Smooth muscle cell of the brain vasculature (primary cell): ENCODE measurements around the gene ENOX2.

Source experiments
- DNase-seq: peaks from one replicate; pipeline ENCODE4 v3.0.0-alpha.2; 2012; ENCODE audit warnings: low read depth, low spot score

ENOX2 gene

GRCh38 chrX:130885508-130885907 is 17.5 kb downstream of the ENOX2 start:
- DNase-seq, result no peak

- no peak for DNase-seq
These were observed 18.4 kb downstream of the ENOX2 start for GRCh38 chrX:130884627-130885026.

GRCh38 chrX:130879869-130880268 is 23.1 kb downstream of the ENOX2 start:
- no peak for DNase-seq

- DNase-seq, result no peak
These were observed 24.4 kb downstream of the ENOX2 start for GRCh38 chrX:130878350-130879341.

GRCh38 chrX:130877892-130878341 is 25.1 kb downstream of the ENOX2 start:
- no peak for DNase-seq

GRCh38 chrX:130876226-130876625 is 26.8 kb downstream of the ENOX2 start:
- DNase-seq, result no peak

GRCh38 chrX:130874751-130875150 is 28.3 kb downstream of the ENOX2 start:
- no peak for DNase-seq

GRCh38 chrX:130869239-130869638 is 33.8 kb downstream of the ENOX2 start:
- DNase-seq, result no peak

GRCh38 chrX:130861462-130861861 is 41.5 kb downstream of the ENOX2 start:
- DNase-seq, result no peak

- DNase-seq, result no peak
These were observed 45.8 kb downstream of the ENOX2 start for GRCh38 chrX:130857207-130857606.

GRCh38 chrX:130851569-130851968 is 51.4 kb downstream of the ENOX2 start:
- no peak for DNase-seq

- no peak for DNase-seq
These were observed 54.2 kb downstream of the ENOX2 start for GRCh38 chrX:130848763-130849162.

GRCh38 chrX:130846746-130847145 is 56.3 kb downstream of the ENOX2 start:
- no peak for DNase-seq

- DNase-seq, result no peak
These were observed 61.2 kb downstream of the ENOX2 start for GRCh38 chrX:130841776-130842175.

GRCh38 chrX:130840345-130840744 is 62.7 kb downstream of the ENOX2 start:
- DNase-seq, result no peak

GRCh38 chrX:130836447-130836846 is 66.6 kb downstream of the ENOX2 start:
- no peak for DNase-seq

GRCh38 chrX:130834830-130835229 is 68.2 kb downstream of the ENOX2 start:
- DNase-seq, result no peak

- no peak for DNase-seq
These were observed 68.9 kb downstream of the ENOX2 start for GRCh38 chrX:130834149-130834548.

- DNase-seq, result no peak
These were observed 71.7 kb downstream of the ENOX2 start for GRCh38 chrX:130831347-130831722.

- DNase-seq, result no peak
These were observed 72.2 kb downstream of the ENOX2 start for GRCh38 chrX:130830599-130831346.

- DNase-seq, result no peak
These were observed 73.2 kb downstream of the ENOX2 start for GRCh38 chrX:130829526-130830515.
